H9 (cell line): ENCODE results near the gene IL9. TPM values are rescaled to one million over a fixed set of nuclear protein-coding genes. Genes with fewer than 3 reads are reported as not detected.

Source experiments
- DNase-seq: peaks from one replicate; pipeline ENCODE4 v3.0.0-alpha.2; 2017
- H2AFZ ChIP-seq: one replicate; pipeline ENCODE4 v1.6.1; 2013; ENCODE audit warnings: mild to moderate bottlenecking, low read length, control low read depth, moderate library complexity
- H2AK5ac ChIP-seq: 2 replicates; pipeline ENCODE4 v1.6.1; 2013; ENCODE audit warnings: low read length, control low read depth, mixed read lengths; ENCODE audit not compliant: insufficient read length
- H2BK120ac ChIP-seq: one replicate; pipeline ENCODE4 v1.6.1; 2013; ENCODE audit warnings: low read depth, mild to moderate bottlenecking, low read length, control low read depth, inconsistent platforms; ENCODE audit not compliant: poor library complexity, severe bottlenecking
- H2BK12ac ChIP-seq: 2 replicates; pipeline ENCODE4 v1.6.1; 2013; ENCODE audit warnings: low read length, control low read depth, mixed read lengths, low read depth; ENCODE audit not compliant: insufficient read length
- H2BK15ac ChIP-seq: 2 replicates; pipeline ENCODE4 v1.6.1; 2013; ENCODE audit warnings: low read depth, low read length, control low read depth
- H2BK20ac ChIP-seq: one replicate; pipeline ENCODE4 v1.6.1; 2013; ENCODE audit warnings: low read depth, mild to moderate bottlenecking, low read length, control low read depth, inconsistent platforms; ENCODE audit not compliant: poor library complexity, severe bottlenecking
- H2BK5ac ChIP-seq: 2 replicates; pipeline ENCODE4 v1.6.1; 2013; ENCODE audit warnings: low read length, control low read depth, mixed read lengths; ENCODE audit not compliant: insufficient read length
- H3K14ac ChIP-seq: 2 replicates; pipeline ENCODE4 v1.6.1; 2013; ENCODE audit warnings: low read length, control low read depth; ENCODE audit not compliant: insufficient read depth
- H3K18ac ChIP-seq: 2 replicates; pipeline ENCODE4 v1.6.1; 2013; ENCODE audit warnings: low read depth, mild to moderate bottlenecking, mixed read lengths, low read length, control low read depth; ENCODE audit not compliant: insufficient read length
- H3K23ac ChIP-seq: 2 replicates; pipeline ENCODE4 v1.6.1; 2013; ENCODE audit warnings: low read length, control low read depth, mixed read lengths, low read depth; ENCODE audit not compliant: insufficient read length
- H3K23me2 ChIP-seq: 2 replicates; pipeline ENCODE4 v1.6.1; 2013; ENCODE audit warnings: low read depth, mild to moderate bottlenecking, mixed read lengths, low read length, control low read depth; ENCODE audit not compliant: insufficient read length, poor library complexity, severe bottlenecking
- H3K27ac ChIP-seq: 2 replicates; pipeline ENCODE4 v1.5.1; 2013; ENCODE audit warnings: low read length, control low read depth, mixed read lengths, low read depth; ENCODE audit not compliant: insufficient read length
- H3K27me3 ChIP-seq: 2 replicates; pipeline ENCODE4 v1.6.1; 2013; ENCODE audit warnings: low read length, control low read depth, inconsistent platforms; ENCODE audit not compliant: insufficient read depth
- H3K4ac ChIP-seq: 2 replicates; pipeline ENCODE4 v1.6.1; 2013; ENCODE audit warnings: low read depth, mild to moderate bottlenecking, control low read depth, inconsistent platforms, low read length, moderate library complexity
- H3K4me1 ChIP-seq: 2 replicates; pipeline ENCODE4 v1.6.1; 2013; ENCODE audit warnings: low read length, control low read depth, inconsistent platforms; ENCODE audit not compliant: insufficient read depth
- H3K4me2 ChIP-seq: 2 replicates; pipeline ENCODE4 v1.6.1; 2013; ENCODE audit warnings: low read length, control low read depth, mixed read lengths; ENCODE audit not compliant: insufficient read length, insufficient read depth
- H3K56ac ChIP-seq: 2 replicates; pipeline ENCODE4 v1.6.1; 2013; ENCODE audit warnings: low read depth, mild to moderate bottlenecking, mixed read lengths, low read length, control low read depth; ENCODE audit not compliant: insufficient read length
- H3K79me1 ChIP-seq: 2 replicates; pipeline ENCODE4 v1.6.1; 2013; ENCODE audit warnings: low read depth, mild to moderate bottlenecking, moderate library complexity, low read length, control low read depth, inconsistent platforms; ENCODE audit not compliant: insufficient read depth, poor library complexity, severe bottlenecking
- H3K79me2 ChIP-seq: 2 replicates; pipeline ENCODE4 v1.6.1; 2013; ENCODE audit warnings: low read length, control low read depth, inconsistent platforms; ENCODE audit not compliant: insufficient read depth
- H3K9ac ChIP-seq: 2 replicates; pipeline ENCODE4 v1.6.1; 2013; ENCODE audit warnings: low read length, control low read depth, mixed read lengths; ENCODE audit not compliant: insufficient read length; ENCODE audit errors: extremely low read depth
- H3K9me3 ChIP-seq: one replicate; pipeline ENCODE4 v1.6.1; 2013; ENCODE audit warnings: low read depth, low read length, inconsistent platforms; ENCODE audit not compliant: control insufficient read depth
- H3T11ph ChIP-seq: one replicate; pipeline ENCODE4 v1.6.1; 2013; ENCODE audit warnings: mild to moderate bottlenecking, low read length, control low read depth, inconsistent platforms
- H4K20me1 ChIP-seq: one replicate; pipeline ENCODE4 v1.6.1; 2013; ENCODE audit not compliant: control insufficient read depth, insufficient read length, insufficient read depth
- H4K5ac ChIP-seq: 2 replicates; pipeline ENCODE4 v1.6.1; 2013; ENCODE audit warnings: low read depth, mild to moderate bottlenecking, mixed read lengths, low read length, control low read depth; ENCODE audit not compliant: insufficient read length
- H4K8ac ChIP-seq: replicated peaks from 2 replicates; pipeline ENCODE4 v1.6.1; 2013; ENCODE audit warnings: low read length, control low read depth, mixed read lengths, low read depth; ENCODE audit not compliant: insufficient read length
- H4K91ac ChIP-seq: 2 replicates; pipeline ENCODE4 v1.6.1; 2013; ENCODE audit warnings: low read depth, mild to moderate bottlenecking, moderate library complexity, mixed read lengths, low read length, control low read depth; ENCODE audit not compliant: insufficient read length
- H3K27ac Mint-ChIP-seq, 3 experiments: 2 replicates in 2 of 3; 3 replicates in 1 of 3; pipeline ENCODE4 v1.8.0; 2020 to 2021; ENCODE audit warnings: mixed read lengths in 3 of 3, mild to moderate bottlenecking in 1 of 3, moderate library complexity in 1 of 3
- H3K27me3 Mint-ChIP-seq: 2 replicates; pipeline ENCODE4 v1.8.0; 2021; ENCODE audit warnings: low read depth, mild to moderate bottlenecking, moderate library complexity, mixed read lengths
- H3K36me3 Mint-ChIP-seq, 3 experiments: 2 replicates in 2 of 3; 3 replicates in 1 of 3; pipeline ENCODE4 v1.8.0; 2020 to 2021; ENCODE audit warnings: low read depth in 3 of 3, mixed read lengths in 3 of 3; ENCODE audit not compliant: insufficient read depth in 1 of 3
- H3K4me1 Mint-ChIP-seq, 2 experiments: 2 replicates each; pipeline ENCODE4 v1.8.0; 2020; ENCODE audit warnings: mixed read lengths in 2 of 2
- H3K4me3 Mint-ChIP-seq, 2 experiments: 2 replicates in 1 of 2; 3 replicates in 1 of 2; pipeline ENCODE4 v1.8.0; 2020 to 2021; ENCODE audit warnings: mild to moderate bottlenecking in 2 of 2, mixed read lengths in 2 of 2, moderate library complexity in 1 of 2
- H3K9me3 Mint-ChIP-seq, 2 experiments: 2 replicates in 1 of 2; 3 replicates in 1 of 2; pipeline ENCODE4 v1.8.0; 2020; ENCODE audit warnings: mild to moderate bottlenecking in 2 of 2, mixed read lengths in 2 of 2, moderate library complexity in 1 of 2
- WGBS: extraction: QIAGEN DNeasy Blood & Tissue Kit; methylation state at CpG from one replicate; pipeline ENCODE4 v1.1.7; 2013; ENCODE audit warnings: missing lambda C conversion rate, low lambda C conversion rate, mixed read lengths; ENCODE audit not compliant: insufficient read length; ENCODE audit errors: extremely low coverage; 5-methylcytosine and 5-hydroxymethylcytosine counted together
- total RNA-seq: library from RNA; stranded (reverse); gene quantifications from 2 replicates; pipeline ENCODE4 v1.2.1, GENCODE V29; 2021
- TF ChIP-seq, protein P1 (sequence below): fragments of 200-600 bp; sonication (generic); conservative IDR thresholded peaks from 3 replicates; pipeline ENCODE4 v1.8.0; 2021; ENCODE audit warnings: antibody characterized with exemption, mild to moderate bottlenecking

Gene IL9
- total RNA-seq, 1 experiment from 2014 or later = not detected

DNA sequence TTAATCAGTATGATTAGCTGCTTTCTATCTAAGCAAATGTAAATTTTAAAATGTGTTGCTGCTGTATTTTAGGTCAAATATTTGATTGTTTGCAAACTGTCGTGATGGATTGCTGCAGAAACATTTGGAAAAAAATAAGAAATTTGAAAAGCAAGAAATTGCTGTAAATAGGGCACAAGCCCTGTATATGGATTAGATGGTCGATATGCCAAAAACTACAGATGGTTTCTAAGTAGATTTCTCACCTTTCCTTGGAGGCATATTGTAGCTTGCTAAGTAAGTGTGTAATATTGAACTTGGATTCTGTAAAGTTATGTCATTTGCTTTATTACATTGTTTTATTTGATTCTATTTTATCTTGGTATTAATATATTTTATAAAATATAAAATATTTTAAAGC lies 46.1 kb upstream of the IL9 start:
- no peaks in the 10 kb centered on the region for H4K20me1 ChIP-seq
- no peaks in the 10 kb centered on the region for H3K79me1 ChIP-seq
- H2BK5ac ChIP-seq = no peak overlapping the region
- H2AK5ac ChIP-seq = no peak overlapping the region
- H3K4ac ChIP-seq = no peak overlapping the region
- H3K27me3 ChIP-seq = no peaks in the 10 kb centered on the region
- DNase-seq = no peak
- TF ChIP-seq, protein P1, sequence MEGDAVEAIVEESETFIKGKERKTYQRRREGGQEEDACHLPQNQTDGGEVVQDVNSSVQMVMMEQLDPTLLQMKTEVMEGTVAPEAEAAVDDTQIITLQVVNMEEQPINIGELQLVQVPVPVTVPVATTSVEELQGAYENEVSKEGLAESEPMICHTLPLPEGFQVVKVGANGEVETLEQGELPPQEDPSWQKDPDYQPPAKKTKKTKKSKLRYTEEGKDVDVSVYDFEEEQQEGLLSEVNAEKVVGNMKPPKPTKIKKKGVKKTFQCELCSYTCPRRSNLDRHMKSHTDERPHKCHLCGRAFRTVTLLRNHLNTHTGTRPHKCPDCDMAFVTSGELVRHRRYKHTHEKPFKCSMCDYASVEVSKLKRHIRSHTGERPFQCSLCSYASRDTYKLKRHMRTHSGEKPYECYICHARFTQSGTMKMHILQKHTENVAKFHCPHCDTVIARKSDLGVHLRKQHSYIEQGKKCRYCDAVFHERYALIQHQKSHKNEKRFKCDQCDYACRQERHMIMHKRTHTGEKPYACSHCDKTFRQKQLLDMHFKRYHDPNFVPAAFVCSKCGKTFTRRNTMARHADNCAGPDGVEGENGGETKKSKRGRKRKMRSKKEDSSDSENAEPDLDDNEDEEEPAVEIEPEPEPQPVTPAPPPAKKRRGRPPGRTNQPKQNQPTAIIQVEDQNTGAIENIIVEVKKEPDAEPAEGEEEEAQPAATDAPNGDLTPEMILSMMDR = no peak
- no peaks in the 10 kb centered on the region for H3K4me1 ChIP-seq
- Mint-ChIP-seq H3K27me3 (peaks cover 11% of the 10 kb centered on the region), H3K36me3 (no peaks in the 10 kb centered on the region), H3K4me3 (no peak overlapping the region), H3K27ac (no peak overlapping the region), H3K4me1 (peaks cover 0 to 4% of the 10 kb centered on the region in 2 experiments; a peak in 3 of 4 replicates), H3K9me3 (no peaks in the 10 kb centered on the region)
- no peak overlapping the region for H4K5ac ChIP-seq
- H3K9me3 ChIP-seq = no peaks in the 10 kb centered on the region
- no peak overlapping the region for H2BK20ac ChIP-seq
- H3K14ac ChIP-seq = no peak overlapping the region
- H2BK12ac ChIP-seq = no peak overlapping the region
- no peak overlapping the region for H3T11ph ChIP-seq
- no peak overlapping the region for H3K4me2 ChIP-seq
- no peak overlapping the region for H3K23ac ChIP-seq
- H3K9ac ChIP-seq = no peak overlapping the region
- no peak overlapping the region for H2BK15ac ChIP-seq
- no peaks in the 10 kb centered on the region for H3K79me2 ChIP-seq
- H3K23me2 ChIP-seq = no peaks in the 10 kb centered on the region
- H4K91ac ChIP-seq = no peak overlapping the region
- no peak overlapping the region for H2AFZ ChIP-seq
- H2BK120ac ChIP-seq = no peak overlapping the region
- no peak overlapping the region for H3K27ac ChIP-seq
- no peak overlapping the region for H3K56ac ChIP-seq
- H3K18ac ChIP-seq = no peak overlapping the region
- no CpG with 5 or more reads among the region's 2 CpGs for WGBS
- no peak overlapping the region for H4K8ac ChIP-seq
